Smooth muscle cell (in vitro differentiated cells): Measurements from ENCODE around the gene MAGI1. TPM values are rescaled to one million over a fixed set of nuclear protein-coding genes. Genes with fewer than 3 reads are reported as not detected.

Source experiments
- DNase-seq: peaks from one replicate; lab custom pipeline; 2025; ENCODE audit not compliant: unreplicated experiment; lab: John Stamatoyannopoulos, UW
- H2AFZ ChIP-seq: fragments of 200-600 bp; sonication (generic); 2 replicates; pipeline ENCODE4 v1.6.0; 2016; ENCODE audit warnings: antibody characterized with exemption, low read depth, mild to moderate bottlenecking
- H3F3A ChIP-seq: fragments of 200-600 bp; sonication (generic); 2 replicates; pipeline ENCODE4 v1.6.0; 2017; ENCODE audit warnings: antibody characterized with exemption, low read depth
- H3K27ac ChIP-seq: fragments of 200-600 bp; sonication (generic); 2 replicates; pipeline ENCODE4 v1.5.1; 2016; ENCODE audit warnings: low read depth, mild to moderate bottlenecking
- H3K27me3 ChIP-seq: fragments of 200-600 bp; sonication (generic); 2 replicates; pipeline ENCODE4 v1.6.1; 2016; ENCODE audit warnings: low read depth, mild to moderate bottlenecking
- H3K36me3 ChIP-seq: fragments of 200-600 bp; sonication (generic); 2 replicates; pipeline ENCODE4 v1.5.1; 2016; ENCODE audit warnings: low read depth
- H3K4me1 ChIP-seq: fragments of 200-600 bp; sonication (generic); 2 replicates; pipeline ENCODE4 v1.5.1; 2016; ENCODE audit warnings: low read depth
- H3K4me2 ChIP-seq: fragments of 200-600 bp; sonication (generic); 2 replicates; pipeline ENCODE4 v1.6.0; 2016; ENCODE audit warnings: mild to moderate bottlenecking
- H3K4me3 ChIP-seq: fragments of 200-600 bp; sonication (generic); 2 replicates; pipeline ENCODE4 v1.5.1; 2016; ENCODE audit warnings: mild to moderate bottlenecking
- H3K79me2 ChIP-seq: fragments of 200-600 bp; sonication (generic); 2 replicates; pipeline ENCODE4 v1.6.0; 2016; ENCODE audit warnings: low read depth, mild to moderate bottlenecking
- H3K9ac ChIP-seq: fragments of 200-600 bp; sonication (generic); 2 replicates; pipeline ENCODE4 v1.6.0; 2016; ENCODE audit warnings: low read depth
- H3K9me3 ChIP-seq: fragments of 200-600 bp; sonication (generic); replicated peaks from 2 replicates; pipeline ENCODE4 v1.5.1; 2016; ENCODE audit warnings: low read depth
- H4K20me1 ChIP-seq: fragments of 200-600 bp; sonication (generic); 2 replicates; pipeline ENCODE4 v1.6.0; 2016; ENCODE audit warnings: low read depth
- CTCF ChIP-seq: fragments of 200-600 bp; sonication (generic); IDR thresholded peaks from 2 replicates; pipeline ENCODE4 v1.5.1; 2017; ENCODE audit warnings: borderline replicate concordance, mild to moderate bottlenecking, antibody characterized with exemption; ENCODE audit not compliant: insufficient read depth, poor library complexity, severe bottlenecking
- WGBS: methylation state at CpG from one replicate; pipeline ENCODE4 v1.1.7; 2016; ENCODE audit warnings: low lambda C conversion rate; 5-methylcytosine and 5-hydroxymethylcytosine counted together
- polyA plus RNA-seq: library from polyadenylated mRNA; unstranded; fragments of >200 nt; fragmentation: Nextera tagmentation; extraction: Ambion mirVana; gene quantifications from 2 replicates; pipeline ENCODE4 v1.2.1, GENCODE V29; 2016
- total RNA-seq: library from RNA; depleted of rRNA; stranded (reverse); fragments of >200 nt; gene quantifications from 2 replicates; pipeline ENCODE4 v1.2.3, GENCODE V29; 2014

The MAGI1 gene
- total and polyA plus RNA-seq, 2 experiments from 2014 or later, result 9.9 to 23.3 TPM

GRCh38 chr3:65958216-65958615, 80.5 kb downstream of the MAGI1 start:
- Histone ChIP-seq H3K79me2 (peaks cover 14% of the 10 kb centered on the region), H4K20me1 (no peaks in the 10 kb centered on the region), H2AFZ (no peak overlapping the region), H3K4me1 (peaks cover 24% of the 10 kb centered on the region), H3K4me2 (no peak overlapping the region), H3K9me3 (no peaks in the 10 kb centered on the region), H3K27ac (peak overlapping the region; percentile 25), H3K9ac (no peak overlapping the region), H3F3A (peaks cover 6% of the 10 kb centered on the region), H3K4me3 (no peak overlapping the region), H3K27me3 (no peaks in the 10 kb centered on the region), H3K36me3 (no peaks in the 10 kb centered on the region)
- no peak for TF ChIP-seq CTCF
- DNase-seq, result no peak
- 74% methylated on average over 2 of the region's 2 CpGs for WGBS

GRCh38 chr3:65955792-65956477, 82.8 kb downstream of the MAGI1 start:
- Histone ChIP-seq H3K4me2 (peak overlapping the region; percentile 71), H2AFZ (no peak overlapping the region), H4K20me1 (no peaks in the 10 kb centered on the region), H3K9me3 (no peaks in the 10 kb centered on the region), H3F3A (peaks cover 6% of the 10 kb centered on the region), H3K4me1 (peaks cover 28% of the 10 kb centered on the region), H3K27ac (peak overlapping the region; percentile 90), H3K79me2 (peaks cover 3% of the 10 kb centered on the region), H3K9ac (peak overlapping the region; percentile 52), H3K4me3 (peak overlapping the region; percentile 7), H3K27me3 (no peaks in the 10 kb centered on the region), H3K36me3 (no peaks in the 10 kb centered on the region)
- DNase-seq, result no peak
- TF ChIP-seq CTCF, result no peak
- 26% methylated on average over 10 of the region's 10 CpGs for WGBS

- TF ChIP-seq CTCF, result no peak
Observed at GRCh38 chr3:65953881-65954733, 84.6 kb downstream of the MAGI1 start.

More at GRCh38 chr3:65953881-65954733, 84.6 kb downstream of the MAGI1 start:
- Histone ChIP-seq H3K9me3 (no peaks in the 10 kb centered on the region), H3K4me1 (peaks cover 33% of the 10 kb centered on the region), H3K4me3 (peak overlapping the region; percentile 31), H3K9ac (peak overlapping the region; percentile 47), H3K27me3 (no peaks in the 10 kb centered on the region), H3F3A (peaks cover 6% of the 10 kb centered on the region), H3K4me2 (peak overlapping the region; percentile 40), H2AFZ (no peak overlapping the region), H3K27ac (peak overlapping the region; percentile 90), H3K36me3 (no peaks in the 10 kb centered on the region), H4K20me1 (no peaks in the 10 kb centered on the region), H3K79me2 (peaks cover 3% of the 10 kb centered on the region)
- DNase-seq, result no peak
- WGBS, result 77% methylated on average over 16 of the region's 16 CpGs
